Lower leg skin (tissue), 3 donors: Measurements from ENCODE around the gene DFFB.

Source experiments
- CTCF ChIP-seq, 3 donors: fragments of 450-650 bp; IDR thresholded peaks; one replicate each; pipeline ENCODE4 v1.5.1; 2016; ENCODE audit warnings: antibody characterized with exemption in 3 of 3, mild to moderate bottlenecking in 3 of 3, moderate library complexity in 2 of 3
- POLR2A ChIP-seq, 2 donors: fragments of 450-650 bp; IDR thresholded peaks; one replicate each; pipeline ENCODE4 v1.6.1; 2016 to 2017; ENCODE audit warnings: antibody characterized with exemption in 2 of 2, mild to moderate bottlenecking in 1 of 2, moderate library complexity in 1 of 2

- no peak for TF ChIP-seq CTCF (IDR thresholded peaks at IDR 0.05)
- no peak for TF ChIP-seq POLR2A (IDR thresholded peaks at IDR 0.05)
Measured at GRCh38 chr1:3928586-3928985, 71.3 kb downstream of the DFFB start.
